WTC11 (cell line): ENCODE data around the gene MRPL14. TPM values are rescaled to one million over a fixed set of nuclear protein-coding genes. Genes with fewer than 3 reads are reported as not detected.

Experiments
- ATAC-seq: fragments of 200-7000 bp; cut with Tn5 transposase; 2 replicates; pipeline ENCODE4 v1.10.0; 2021; ENCODE audit warnings: mild to moderate bottlenecking, moderate library complexity
- CTCF ChIA-PET: fragments of 300-600 bp; sonication (Branson Sonifier 250); formaldehyde crosslinking; loops from one replicate; lab custom pipeline; 2021; ENCODE audit warnings: antibody characterized with exemption; lab: Charles Lee
- POLR2A ChIA-PET: fragments of 350-600 bp; sonication (Branson Sonifier 250); formaldehyde crosslinking; loops from one replicate; lab custom pipeline; 2021; ENCODE audit warnings: antibody characterized with exemption; lab: Charles Lee
- DNase-seq: peaks from one replicate; pipeline ENCODE4 v3.0.0; 2021; ENCODE audit warnings: low spot score
- H3K27ac Mint-ChIP-seq: 2 replicates; pipeline ENCODE4 v1.8.0; 2021; ENCODE audit warnings: mixed read lengths
- H3K27me3 Mint-ChIP-seq: 2 replicates; pipeline ENCODE4 v1.8.0; 2021; ENCODE audit warnings: low read depth, mild to moderate bottlenecking, moderate library complexity, mixed read lengths
- H3K36me3 Mint-ChIP-seq: 2 replicates; pipeline ENCODE4 v1.8.0; 2021; ENCODE audit warnings: mixed read lengths
- H3K4me1 Mint-ChIP-seq: 2 replicates; pipeline ENCODE4 v1.8.0; 2022; ENCODE audit warnings: mixed read lengths
- H3K4me3 Mint-ChIP-seq: 2 replicates; pipeline ENCODE4 v1.8.0; 2021; ENCODE audit warnings: mild to moderate bottlenecking, moderate library complexity, mixed read lengths
- H3K9me3 Mint-ChIP-seq: 2 replicates; pipeline ENCODE4 v1.8.0; 2021; ENCODE audit warnings: mixed read lengths
- AFF4 ChIP-seq: sonication (generic); formaldehyde crosslinking; IDR thresholded peaks from 2 replicates; pipeline ENCODE4 v1.8.1; 2023; ENCODE audit warnings: mild to moderate bottlenecking, missing genetic modification reagents, borderline replicate concordance
- AR ChIP-seq: fragments of 250-450 bp; sonication (Bioruptor Pico); IDR thresholded peaks from 2 replicates; pipeline ENCODE4 v1.9.0; 2021; ENCODE audit warnings: mild to moderate bottlenecking
- ATF2 ChIP-seq: sonication (generic); formaldehyde crosslinking; IDR thresholded peaks from 2 replicates; pipeline ENCODE4 v1.8.1; 2022; ENCODE audit warnings: low read depth, missing genetic modification reagents, borderline replicate concordance
- EMX1 ChIP-seq: fragments of 250-450 bp; sonication (Bioruptor Pico); IDR thresholded peaks from 2 replicates; pipeline ENCODE4 v1.8.0; 2021; ENCODE audit warnings: mild to moderate bottlenecking
- GRHL2 ChIP-seq: fragments of 250-450 bp; sonication (Bioruptor Pico); IDR thresholded peaks from 2 replicates; pipeline ENCODE4 v1.8.0; 2022; ENCODE audit warnings: mild to moderate bottlenecking, moderate library complexity; ENCODE audit not compliant: insufficient replicate concordance, severe bottlenecking
- MAX ChIP-seq: sonication (generic); formaldehyde crosslinking; IDR thresholded peaks from 2 replicates; pipeline ENCODE4 v1.8.0; 2022; ENCODE audit warnings: mild to moderate bottlenecking, missing genetic modification reagents
- NR1H2 ChIP-seq: sonication (generic); formaldehyde crosslinking; IDR thresholded peaks from 2 replicates; pipeline ENCODE4 v1.9.0; 2021; ENCODE audit warnings: mild to moderate bottlenecking, moderate library complexity, missing genetic modification reagents
- NR2C2 ChIP-seq: sonication (generic); formaldehyde crosslinking; IDR thresholded peaks from 2 replicates; pipeline ENCODE4 v1.8.0; 2022; ENCODE audit warnings: mild to moderate bottlenecking, missing genetic modification reagents
- NR3C1 ChIP-seq: sonication (generic); formaldehyde crosslinking; conservative IDR thresholded peaks from 2 replicates; pipeline ENCODE4 v1.8.1; 2023; ENCODE audit warnings: low read depth, mild to moderate bottlenecking, missing genetic modification reagents
- TP53 ChIP-seq: sonication (generic); formaldehyde crosslinking; IDR thresholded peaks from 2 replicates; pipeline ENCODE4 v1.8.1; 2023; ENCODE audit warnings: mild to moderate bottlenecking, missing genetic modification reagents
- ZMAT4 ChIP-seq: fragments of 250-450 bp; sonication (Bioruptor Pico); IDR thresholded peaks from 2 replicates; pipeline ENCODE4 v1.9.0; 2021; ENCODE audit warnings: mild to moderate bottlenecking
- ZNF317 ChIP-seq: sonication (generic); formaldehyde crosslinking; IDR thresholded peaks from 2 replicates; pipeline ENCODE4 v1.8.1; 2023; ENCODE audit warnings: low read depth, mild to moderate bottlenecking, moderate library complexity, missing genetic modification reagents, borderline replicate concordance
- ZNF423 ChIP-seq: fragments of 250-450 bp; sonication (Bioruptor Pico); IDR thresholded peaks from 2 replicates; pipeline ENCODE4 v2.1.2; 2022; ENCODE audit warnings: mild to moderate bottlenecking, moderate library complexity
- ZNF425 ChIP-seq: fragments of 250-450 bp; sonication (Bioruptor Pico); conservative IDR thresholded peaks from 2 replicates; pipeline ENCODE4 v1.9.0; 2021; ENCODE audit warnings: mild to moderate bottlenecking
- ZNF512 ChIP-seq: sonication (generic); formaldehyde crosslinking; IDR thresholded peaks from 2 replicates; pipeline ENCODE4 v1.8.1; 2022; ENCODE audit warnings: missing genetic modification reagents, borderline replicate concordance
- total RNA-seq: library from RNA; stranded (reverse); gene quantifications from 3 replicates; pipeline ENCODE4 v1.2.3, GENCODE V29; 2021

MRPL14 gene
- total RNA-seq, 1 experiment from 2014 or later, result 74.2 TPM

- peak; percentile 54 for DNase-seq
- Mint-ChIP-seq H3K4me3 (no peak overlapping the region), H3K27ac (peak overlapping the region; percentile 68), H3K27me3 (no peaks in the 10 kb centered on the region; the same call in 1 of the 2 replicates)
- POLR2A ChIA-PET, result interaction anchor here (0.8 kb wide), 1 partner anchor 16 kb away, joined by 3 read pairs; no protein-coding TSS in a partner anchor
- no peak for TF ChIP-seq ZNF317 (CRISPR knock-in tag)
- no peak for TF ChIP-seq GRHL2 (CRISPR knock-in tag)
- no peak for TF ChIP-seq ATF2 (CRISPR knock-in tag)
- TF ChIP-seq ZNF423, result peak; percentile 67
- TF ChIP-seq EMX1 (CRISPR knock-in tag), result no peak
- no peak for TF ChIP-seq ZNF512
- no peak for TF ChIP-seq AFF4
- TF ChIP-seq NR2C2 (CRISPR knock-in tag), result no peak
- TF ChIP-seq ZMAT4 (CRISPR knock-in tag), result no peak
- no peak for TF ChIP-seq AR (CRISPR knock-in tag)
- no peak for TF ChIP-seq ZNF425
- TF ChIP-seq TP53 (CRISPR knock-in tag), result no peak
- TF ChIP-seq NR3C1, result no peak
- TF ChIP-seq MAX (CRISPR knock-in tag), result peak; percentile 51; the same call in 1 of the 2 replicates
- no peak for TF ChIP-seq NR1H2 (CRISPR knock-in tag)
- TF ChIP-seq, all 79 proteins: peak for 2
- CTCF ChIA-PET, result interaction anchor here (0.6 to 2.2 kb wide), 5 partner anchors 10 to 299 kb away, joined by 3 to 17 read pairs (median 4); partner anchors contain the start of gene VEGFA
- Mint-ChIP-seq H3K9me3 (no peaks in the 10 kb centered on the region), H3K4me1 (peaks cover 28% of the 10 kb centered on the region), H3K36me3 (no peaks in the 10 kb centered on the region)
- ATAC-seq, result peak; percentile 66
Measured at GRCh38 chr6:44068607-44069296, 58.5 kb downstream of the MRPL14 start.
